HG03439 (cell line): ENCODE measurements around the gene SEMA6A.

ENCODE experiments used
- ATAC-seq: cut with Tn5 transposase; IDR thresholded peaks from one replicate; pipeline ENCODE4 v1.9.1; 2021; ENCODE audit warnings: mild to moderate bottlenecking, moderate library complexity; ENCODE audit not compliant: unreplicated experiment

The SEMA6A gene

GRCh38 chr5:116442931-116443551 lies 131.6 kb downstream of the SEMA6A start:
- no peak for ATAC-seq

DNA sequence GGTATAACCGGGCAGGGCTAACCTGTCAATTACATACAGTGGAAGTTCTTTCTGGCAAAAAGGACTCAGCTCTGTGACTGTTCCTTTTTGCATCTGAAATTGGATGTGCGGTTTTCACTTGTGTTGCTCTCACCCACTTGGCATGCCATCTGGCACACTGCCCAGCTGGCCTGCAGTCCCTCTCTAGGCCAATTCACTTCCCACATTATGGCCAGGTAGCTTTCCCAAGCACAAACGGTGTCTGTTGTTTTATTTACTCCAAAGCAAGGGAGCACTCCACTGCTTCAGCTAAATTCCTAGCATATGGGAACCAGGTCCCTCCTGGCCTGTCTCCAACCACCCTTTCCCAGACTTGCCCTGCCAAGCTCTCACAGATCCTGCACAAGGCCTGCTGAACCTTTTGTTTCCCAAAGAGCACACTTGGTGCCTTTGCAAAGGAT lies 132.5 kb downstream of the SEMA6A start:
- no peak for ATAC-seq

- no peak for ATAC-seq
Measured at GRCh38 chr5:116441223-116441622, 133.4 kb downstream of the SEMA6A start.

GRCh38 chr5:116440457-116441001 lies 134.1 kb downstream of the SEMA6A start:
- ATAC-seq, result no peak

DNA sequence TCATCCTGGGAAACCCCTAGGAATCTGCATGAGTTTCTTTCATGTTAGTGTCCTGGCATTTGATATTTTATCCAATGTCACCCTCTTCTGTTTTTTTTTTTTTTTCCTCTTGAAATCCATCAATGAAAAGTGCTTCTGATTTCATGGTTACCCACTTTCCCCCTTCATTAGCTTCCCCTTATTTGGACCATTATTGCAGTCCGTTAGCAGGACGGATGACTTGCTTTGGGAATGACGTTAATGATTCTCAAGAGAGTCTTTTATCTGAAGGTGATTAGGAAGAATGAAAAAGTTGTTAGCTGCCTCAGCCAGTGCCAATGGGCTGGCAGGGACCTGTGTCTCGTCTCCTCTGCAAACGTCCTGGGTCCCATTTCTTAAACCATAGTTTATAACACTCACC lies 134.7 kb downstream of the SEMA6A start:
- ATAC-seq, result no peak

DNA sequence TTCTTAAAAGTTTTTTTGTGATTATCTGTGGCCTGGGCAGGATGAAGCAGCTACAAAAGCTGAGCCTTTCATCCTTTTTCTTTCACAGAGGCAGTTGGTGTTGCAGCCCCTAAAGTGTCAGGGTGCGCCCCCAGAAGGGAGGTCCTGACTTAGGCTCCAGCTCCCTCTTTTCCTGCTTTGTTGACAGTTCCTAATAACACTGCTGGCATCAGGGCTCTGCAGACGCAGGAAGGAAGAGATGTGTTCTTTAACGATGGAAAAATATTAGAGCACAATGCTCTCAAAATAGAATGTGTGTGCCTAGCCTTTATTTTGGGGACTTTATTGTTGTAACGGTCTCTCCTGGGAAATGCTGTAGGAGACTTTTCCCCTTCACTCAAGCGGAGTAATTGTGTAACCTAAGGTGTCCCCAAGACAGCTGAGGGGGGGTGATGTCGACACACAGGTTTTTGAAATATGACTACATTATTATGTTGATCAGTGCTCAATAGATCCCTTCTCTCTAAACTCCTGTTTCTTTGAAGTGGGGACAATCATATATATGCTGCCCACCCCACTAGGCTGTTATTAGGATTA lies 135.6 kb downstream of the SEMA6A start:
- ATAC-seq, result no peak

DNA sequence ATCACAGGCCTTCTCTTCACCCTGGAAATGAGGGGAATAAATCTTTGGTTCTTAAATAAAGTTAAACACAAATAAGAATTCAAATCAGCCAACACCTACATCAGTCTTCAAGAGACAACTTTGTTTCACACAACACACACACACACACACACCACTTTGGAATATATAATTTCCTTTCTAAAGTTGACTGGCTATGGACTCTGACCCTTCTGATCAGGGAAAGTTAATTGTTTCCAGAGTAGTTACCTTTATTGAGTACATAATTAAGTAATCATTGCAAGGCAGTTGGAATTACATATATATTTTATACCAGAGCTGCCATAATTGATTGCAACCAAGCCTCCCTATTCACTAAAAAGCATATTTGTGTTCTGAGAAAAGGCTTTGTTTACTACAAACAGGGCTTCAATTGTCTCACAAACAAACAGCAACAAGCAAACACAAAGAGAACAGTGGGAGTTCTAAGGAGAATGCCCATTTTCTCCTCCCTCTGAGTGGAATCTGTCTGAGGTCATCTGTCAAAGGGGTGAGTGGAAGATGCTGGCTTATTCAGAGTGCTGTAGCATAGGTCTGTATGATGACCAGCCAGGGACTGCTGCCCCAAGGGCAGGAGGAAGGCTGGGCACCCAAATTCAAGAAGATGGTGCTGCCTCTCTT lies 136.6 kb downstream of the SEMA6A start:
- no peak for ATAC-seq

DNA sequence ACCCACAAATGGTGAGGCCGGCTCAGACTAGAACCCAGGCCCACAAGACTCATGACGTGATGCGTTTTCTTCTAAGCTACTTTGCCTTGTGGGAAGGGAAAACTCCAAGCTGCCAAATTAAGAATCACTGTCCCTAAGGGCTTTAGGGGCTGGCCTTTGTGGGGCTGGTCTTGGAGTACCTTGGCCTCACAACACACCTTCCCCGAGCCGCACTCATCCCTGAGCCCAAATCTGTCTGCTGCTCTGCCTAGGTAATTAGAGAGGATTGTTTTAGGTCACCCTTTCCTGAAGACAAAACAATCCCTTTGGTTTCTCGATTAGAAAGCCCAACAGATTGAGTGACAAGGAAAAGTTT lies 137.3 kb downstream of the SEMA6A start:
- ATAC-seq, result no peak

DNA sequence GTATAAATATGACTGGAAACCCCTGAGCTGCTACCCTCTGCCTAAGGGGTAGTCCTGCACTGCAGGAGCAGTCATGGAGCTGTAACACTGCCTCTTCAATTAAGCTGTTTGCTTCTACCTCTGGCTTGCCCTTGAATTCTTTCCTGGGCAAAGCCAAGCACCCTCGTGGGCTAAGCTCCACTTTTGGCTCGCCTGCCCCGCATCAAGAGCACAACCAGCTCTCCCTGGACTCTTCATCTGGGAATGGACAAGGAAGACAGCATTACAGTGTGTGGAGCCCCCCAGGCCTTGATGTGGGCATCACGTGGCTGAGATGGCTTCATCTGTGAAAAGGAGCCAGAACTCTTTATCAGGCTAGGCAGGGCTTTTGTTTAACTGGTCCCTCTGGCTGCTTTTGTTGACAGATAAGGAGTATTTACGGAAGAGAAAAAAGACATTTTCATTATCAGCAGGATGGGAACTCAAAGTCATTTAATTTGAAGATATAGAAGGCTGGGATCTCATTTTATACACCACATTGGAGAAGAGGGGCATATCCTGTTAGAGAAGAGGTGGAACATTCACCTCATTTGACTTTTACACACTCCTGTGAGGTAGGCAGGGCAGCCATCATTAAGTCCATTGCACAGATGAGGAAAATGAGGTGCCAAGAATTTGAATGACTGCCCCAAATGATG lies 137.8 kb downstream of the SEMA6A start:
- ATAC-seq, result no peak

- no peak for ATAC-seq
Measured at GRCh38 chr5:116428966-116429365, 145.7 kb downstream of the SEMA6A start.

GRCh38 chr5:116428413-116428812 lies 146.2 kb downstream of the SEMA6A start:
- ATAC-seq, result no peak

- ATAC-seq, result no peak
Measured at GRCh38 chr5:116424951-116425350, 149.7 kb downstream of the SEMA6A start.

GRCh38 chr5:116424258-116424615 lies 150.4 kb downstream of the SEMA6A start:
- ATAC-seq, result no peak

GRCh38 chr5:116423587-116424257 lies 150.9 kb downstream of the SEMA6A start:
- no peak for ATAC-seq

DNA sequence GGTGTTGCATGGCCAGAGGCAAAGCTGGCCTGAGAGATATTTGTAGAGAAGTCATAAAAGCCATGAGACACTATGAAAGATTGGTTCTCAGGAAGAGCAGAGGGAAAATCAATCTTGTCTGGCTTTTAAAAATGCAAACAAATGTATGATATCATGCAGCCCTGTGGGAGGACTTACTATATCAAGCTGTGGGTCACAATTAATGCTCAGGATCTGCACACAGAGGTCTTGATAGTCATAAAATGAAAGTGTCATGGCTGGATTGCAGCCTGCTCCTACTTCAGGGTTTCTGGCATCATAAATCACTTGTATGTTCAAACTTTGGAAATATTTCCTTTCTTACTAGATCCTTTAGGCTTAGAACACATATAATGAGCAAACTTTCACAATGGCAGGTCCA lies 151.5 kb downstream of the SEMA6A start:
- no peak for ATAC-seq

GRCh38 chr5:116421080-116421629 lies 153.5 kb downstream of the SEMA6A start:
- no peak for ATAC-seq

GRCh38 chr5:116420540-116420939 lies 154.1 kb downstream of the SEMA6A start:
- no peak for ATAC-seq

GRCh38 chr5:116419258-116419657 lies 155.4 kb downstream of the SEMA6A start:
- no peak for ATAC-seq

DNA sequence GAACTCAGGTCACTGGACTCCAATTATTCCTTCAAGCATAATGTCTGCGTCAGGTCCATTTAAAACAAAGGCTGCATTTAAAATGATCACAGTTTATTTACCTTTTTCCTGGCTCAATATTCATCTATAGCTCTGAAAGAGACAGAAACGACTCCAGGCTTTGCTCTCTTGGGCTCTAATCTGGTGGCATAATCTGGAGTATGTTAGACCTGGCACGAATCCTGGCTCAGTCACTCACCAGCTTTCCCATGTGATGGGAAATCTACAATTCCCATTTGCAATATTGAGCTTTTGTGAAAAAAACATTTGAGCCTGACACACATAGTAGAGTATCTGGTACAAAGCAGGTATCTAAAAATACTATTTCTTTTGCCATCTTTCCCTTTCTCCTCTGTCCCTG lies 155.8 kb downstream of the SEMA6A start:
- no peak for ATAC-seq

- ATAC-seq, result no peak
Measured at GRCh38 chr5:116418016-116418415, 156.6 kb downstream of the SEMA6A start.

- ATAC-seq, result no peak
Measured at GRCh38 chr5:116415989-116416388, 158.6 kb downstream of the SEMA6A start.
